Measurements from ENCODE around the gene UMODL1. TPM values are rescaled to one million over a fixed set of nuclear protein-coding genes. Genes with fewer than 3 reads are reported as not detected.

The UMODL1 gene
- total and polyA plus RNA-seq, 9 donors, result 0.03 to 0.20 (median 0.04) TPM; not detected in 6

- Histone ChIP-seq H3K4me1 (ENCODE audit: control insufficient read depth, insufficient read depth, low read length) (peaks cover 5% of the 10 kb centered on the region), H3K9me3 (replicated peaks; ENCODE audit: control insufficient read depth, low read depth, low read length) (no peaks in the 10 kb centered on the region), H3K36me3 (ENCODE audit: control insufficient read depth, insufficient read depth, low read length) (no peaks in the 10 kb centered on the region), H3K27ac (ENCODE audit: low read length) (no peak overlapping the region), H3K4me3 (ENCODE audit: low read length) (no peak overlapping the region), H3K27me3 (ENCODE audit: control insufficient read depth, insufficient read depth, low read length) (peaks cover 2% of the 10 kb centered on the region)
- no peak for DNase-seq
- WGBS (ENCODE audit: insufficient coverage), result 100% methylated on average over 1 of the region's 7 CpGs
Observed at GRCh38 chr21:42044871-42045495, 26.1 kb upstream of the UMODL1 start.

- no peak overlapping the region for H3K4me3 ChIP-seq (ENCODE audit: low read length)
- no peaks in the 10 kb centered on the region for H3K9me3 ChIP-seq (replicated peaks; ENCODE audit: control insufficient read depth, low read depth, low read length)
- 42% methylated on average over 11 of the region's 19 CpGs for WGBS (ENCODE audit: insufficient coverage)
- H3K4me1 ChIP-seq (ENCODE audit: control insufficient read depth, insufficient read depth, low read length), result peaks cover 3% of the 10 kb centered on the region
- peaks cover 4% of the 10 kb centered on the region for H3K27me3 ChIP-seq (ENCODE audit: control insufficient read depth, insufficient read depth, low read length)
- no peak overlapping the region for H3K27ac ChIP-seq (ENCODE audit: low read length)
- DNase-seq, result peak; percentile 56
- no peaks in the 10 kb centered on the region for H3K36me3 ChIP-seq (ENCODE audit: control insufficient read depth, insufficient read depth, low read length)
Observed at GRCh38 chr21:42047821-42048613, 23.1 kb upstream of the UMODL1 start.

- 95% methylated on average over 7 of the region's 10 CpGs for WGBS (ENCODE audit: insufficient coverage)
- no peaks in the 10 kb centered on the region for H3K9me3 ChIP-seq (replicated peaks; ENCODE audit: control insufficient read depth, low read depth, low read length)
- H3K4me1 ChIP-seq (ENCODE audit: control insufficient read depth, insufficient read depth, low read length), result peaks cover 3% of the 10 kb centered on the region
- DNase-seq, result no peak
- no peak overlapping the region for H3K27ac ChIP-seq (ENCODE audit: low read length)
- peaks cover 4% of the 10 kb centered on the region for H3K27me3 ChIP-seq (ENCODE audit: control insufficient read depth, insufficient read depth, low read length)
- H3K36me3 ChIP-seq (ENCODE audit: control insufficient read depth, insufficient read depth, low read length), result no peaks in the 10 kb centered on the region
- H3K4me3 ChIP-seq (ENCODE audit: low read length), result no peak overlapping the region
Observed at GRCh38 chr21:42048870-42049577, 22.1 kb upstream of the UMODL1 start.

- Histone ChIP-seq H3K27ac (ENCODE audit: low read length) (no peak overlapping the region), H3K27me3 (ENCODE audit: control insufficient read depth, insufficient read depth, low read length) (peaks cover 4% of the 10 kb centered on the region), H3K4me3 (ENCODE audit: low read length) (no peak overlapping the region), H3K4me1 (ENCODE audit: control insufficient read depth, insufficient read depth, low read length) (peaks cover 3% of the 10 kb centered on the region), H3K36me3 (ENCODE audit: control insufficient read depth, insufficient read depth, low read length) (no peaks in the 10 kb centered on the region), H3K9me3 (replicated peaks; ENCODE audit: control insufficient read depth, low read depth, low read length) (no peaks in the 10 kb centered on the region)
- WGBS (ENCODE audit: insufficient coverage), result 82% methylated on average over 15 of the region's 16 CpGs
- no peak for DNase-seq
Observed at GRCh38 chr21:42049578-42050430, 21.3 kb upstream of the UMODL1 start.

GRCh38 chr21:42051788-42052187, 19.3 kb upstream of the UMODL1 start:
- H3K9me3 ChIP-seq (replicated peaks; ENCODE audit: control insufficient read depth, low read depth, low read length), result no peaks in the 10 kb centered on the region
- DNase-seq, result no peak
- H3K36me3 ChIP-seq (ENCODE audit: control insufficient read depth, insufficient read depth, low read length), result no peaks in the 10 kb centered on the region
- peaks cover 9% of the 10 kb centered on the region for H3K27me3 ChIP-seq (ENCODE audit: control insufficient read depth, insufficient read depth, low read length)
- WGBS (ENCODE audit: insufficient coverage), result 90% methylated on average over 1 of the region's 9 CpGs
- H3K27ac ChIP-seq (ENCODE audit: low read length), result no peak overlapping the region
- H3K4me1 ChIP-seq (ENCODE audit: control insufficient read depth, insufficient read depth, low read length), result peaks cover 3% of the 10 kb centered on the region
- H3K4me3 ChIP-seq (ENCODE audit: low read length), result no peak overlapping the region

GRCh38 chr21:42055425-42055824, 15.7 kb upstream of the UMODL1 start:
- H3K27me3 ChIP-seq (ENCODE audit: control insufficient read depth, insufficient read depth, low read length), result peaks cover 7% of the 10 kb centered on the region
- H3K4me3 ChIP-seq (ENCODE audit: low read length), result no peak overlapping the region
- H3K9me3 ChIP-seq (replicated peaks; ENCODE audit: control insufficient read depth, low read depth, low read length), result no peaks in the 10 kb centered on the region
- H3K36me3 ChIP-seq (ENCODE audit: control insufficient read depth, insufficient read depth, low read length), result no peaks in the 10 kb centered on the region
- DNase-seq, result no peak
- WGBS (ENCODE audit: insufficient coverage), result 83% methylated on average over 8 of the region's 9 CpGs
- no peak overlapping the region for H3K27ac ChIP-seq (ENCODE audit: low read length)
- peaks cover 2% of the 10 kb centered on the region for H3K4me1 ChIP-seq (ENCODE audit: control insufficient read depth, insufficient read depth, low read length)

GRCh38 chr21:42056468-42056867, 14.6 kb upstream of the UMODL1 start:
- Histone ChIP-seq H3K27ac (ENCODE audit: low read length) (peak overlapping the region; percentile 64), H3K27me3 (ENCODE audit: control insufficient read depth, insufficient read depth, low read length) (peaks cover 7% of the 10 kb centered on the region), H3K36me3 (ENCODE audit: control insufficient read depth, insufficient read depth, low read length) (no peaks in the 10 kb centered on the region), H3K9me3 (replicated peaks; ENCODE audit: control insufficient read depth, low read depth, low read length) (no peaks in the 10 kb centered on the region), H3K4me1 (ENCODE audit: control insufficient read depth, insufficient read depth, low read length) (peaks cover 5% of the 10 kb centered on the region), H3K4me3 (ENCODE audit: low read length) (no peak overlapping the region)
- WGBS (ENCODE audit: insufficient coverage), result 84% methylated on average over 9 of the region's 11 CpGs
- no peak for DNase-seq

GRCh38 chr21:42056996-42057689, 14.0 kb upstream of the UMODL1 start:
- no peaks in the 10 kb centered on the region for H3K36me3 ChIP-seq (ENCODE audit: control insufficient read depth, insufficient read depth, low read length)
- 43% methylated on average over 6 of the region's 17 CpGs for WGBS (ENCODE audit: insufficient coverage)
- peak; percentile 81 for DNase-seq
- no peak overlapping the region for H3K4me3 ChIP-seq (ENCODE audit: low read length)
- peaks cover 5% of the 10 kb centered on the region for H3K4me1 ChIP-seq (ENCODE audit: control insufficient read depth, insufficient read depth, low read length)
- H3K27ac ChIP-seq (ENCODE audit: low read length), result peak overlapping the region; percentile 64
- peaks cover 9% of the 10 kb centered on the region for H3K27me3 ChIP-seq (ENCODE audit: control insufficient read depth, insufficient read depth, low read length)
- H3K9me3 ChIP-seq (replicated peaks; ENCODE audit: control insufficient read depth, low read depth, low read length), result no peaks in the 10 kb centered on the region

- Histone ChIP-seq H3K4me1 (ENCODE audit: control insufficient read depth, insufficient read depth, low read length) (peaks cover 5% of the 10 kb centered on the region), H3K4me3 (ENCODE audit: low read length) (no peak overlapping the region), H3K9me3 (replicated peaks; ENCODE audit: control insufficient read depth, low read depth, low read length) (no peaks in the 10 kb centered on the region), H3K27me3 (ENCODE audit: control insufficient read depth, insufficient read depth, low read length) (peaks cover 14% of the 10 kb centered on the region), H3K36me3 (ENCODE audit: control insufficient read depth, insufficient read depth, low read length) (no peaks in the 10 kb centered on the region), H3K27ac (ENCODE audit: low read length) (peak overlapping the region; percentile 64)
- no peak for DNase-seq
- WGBS (ENCODE audit: insufficient coverage), result 65% methylated on average over 11 of the region's 11 CpGs
Observed at GRCh38 chr21:42057851-42058437, 13.2 kb upstream of the UMODL1 start.

Data from muscle of leg (tissue), 11 donors.